ENCODE measurements around the gene TMEM184B.

Gene TMEM184B

DNA sequence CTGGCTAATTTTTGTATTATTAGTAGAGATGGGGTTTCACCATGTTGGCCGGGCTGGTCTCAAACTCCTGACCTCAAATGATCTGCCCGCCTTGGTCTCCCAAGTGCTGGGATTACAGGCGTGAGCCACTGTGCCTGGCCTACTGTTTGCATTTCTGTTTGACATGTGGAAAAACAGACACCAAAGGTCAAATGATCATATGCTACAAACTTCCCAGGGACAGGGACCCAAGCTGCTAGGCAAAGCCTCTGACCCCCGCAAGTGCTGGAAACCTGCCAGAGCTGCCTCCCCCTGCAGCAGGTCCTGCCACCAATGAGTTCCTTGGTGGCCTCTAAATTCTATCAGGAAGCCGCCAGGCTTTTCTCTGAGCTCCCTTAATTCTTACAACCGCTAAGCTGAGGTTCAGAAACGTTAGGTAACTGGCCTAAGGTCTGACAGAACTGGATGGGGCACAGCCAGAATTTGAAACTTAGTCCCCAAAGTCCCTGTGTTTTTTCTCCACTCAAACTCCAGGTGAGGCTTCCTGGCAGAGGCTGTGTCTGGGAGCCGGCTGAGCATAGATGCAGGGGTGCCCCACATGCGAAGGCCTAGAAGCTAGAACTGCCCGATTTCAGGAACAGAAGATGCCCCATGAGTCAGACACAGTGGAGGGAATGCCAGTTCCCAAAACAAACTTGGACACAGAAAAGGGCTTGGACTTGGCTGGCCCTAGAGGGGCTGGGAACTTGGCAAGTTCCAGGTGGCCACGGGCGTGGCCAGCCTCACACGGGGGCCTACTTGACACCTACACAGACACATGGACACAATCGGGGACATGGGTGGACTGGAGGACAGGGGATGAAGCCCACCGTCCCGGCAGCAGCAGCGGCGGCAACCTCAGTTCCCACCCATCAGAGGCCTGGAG is 37.1 kb upstream of the TMEM184B start:
- no peaks in the 10 kb centered on the region for H3K9me3 ChIP-seq (ENCODE audit: severe bottlenecking)
- TF ChIP-seq, protein P1, sequence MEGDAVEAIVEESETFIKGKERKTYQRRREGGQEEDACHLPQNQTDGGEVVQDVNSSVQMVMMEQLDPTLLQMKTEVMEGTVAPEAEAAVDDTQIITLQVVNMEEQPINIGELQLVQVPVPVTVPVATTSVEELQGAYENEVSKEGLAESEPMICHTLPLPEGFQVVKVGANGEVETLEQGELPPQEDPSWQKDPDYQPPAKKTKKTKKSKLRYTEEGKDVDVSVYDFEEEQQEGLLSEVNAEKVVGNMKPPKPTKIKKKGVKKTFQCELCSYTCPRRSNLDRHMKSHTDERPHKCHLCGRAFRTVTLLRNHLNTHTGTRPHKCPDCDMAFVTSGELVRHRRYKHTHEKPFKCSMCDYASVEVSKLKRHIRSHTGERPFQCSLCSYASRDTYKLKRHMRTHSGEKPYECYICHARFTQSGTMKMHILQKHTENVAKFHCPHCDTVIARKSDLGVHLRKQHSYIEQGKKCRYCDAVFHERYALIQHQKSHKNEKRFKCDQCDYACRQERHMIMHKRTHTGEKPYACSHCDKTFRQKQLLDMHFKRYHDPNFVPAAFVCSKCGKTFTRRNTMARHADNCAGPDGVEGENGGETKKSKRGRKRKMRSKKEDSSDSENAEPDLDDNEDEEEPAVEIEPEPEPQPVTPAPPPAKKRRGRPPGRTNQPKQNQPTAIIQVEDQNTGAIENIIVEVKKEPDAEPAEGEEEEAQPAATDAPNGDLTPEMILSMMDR (IDR thresholded peaks at IDR 0.05; ENCODE audit: low read depth, low read length), result no peak
- H3K27ac ChIP-seq, result no peak overlapping the region
- H3K4me3 ChIP-seq (ENCODE audit: low read depth, low read length), result no peak overlapping the region
- H3K36me3 ChIP-seq, result peaks cover 86% of the 10 kb centered on the region
- DNase-seq, result no peak
- H3K27me3 ChIP-seq (ENCODE audit: insufficient read depth, low read depth, severe bottlenecking), result no peaks in the 10 kb centered on the region

DNA sequence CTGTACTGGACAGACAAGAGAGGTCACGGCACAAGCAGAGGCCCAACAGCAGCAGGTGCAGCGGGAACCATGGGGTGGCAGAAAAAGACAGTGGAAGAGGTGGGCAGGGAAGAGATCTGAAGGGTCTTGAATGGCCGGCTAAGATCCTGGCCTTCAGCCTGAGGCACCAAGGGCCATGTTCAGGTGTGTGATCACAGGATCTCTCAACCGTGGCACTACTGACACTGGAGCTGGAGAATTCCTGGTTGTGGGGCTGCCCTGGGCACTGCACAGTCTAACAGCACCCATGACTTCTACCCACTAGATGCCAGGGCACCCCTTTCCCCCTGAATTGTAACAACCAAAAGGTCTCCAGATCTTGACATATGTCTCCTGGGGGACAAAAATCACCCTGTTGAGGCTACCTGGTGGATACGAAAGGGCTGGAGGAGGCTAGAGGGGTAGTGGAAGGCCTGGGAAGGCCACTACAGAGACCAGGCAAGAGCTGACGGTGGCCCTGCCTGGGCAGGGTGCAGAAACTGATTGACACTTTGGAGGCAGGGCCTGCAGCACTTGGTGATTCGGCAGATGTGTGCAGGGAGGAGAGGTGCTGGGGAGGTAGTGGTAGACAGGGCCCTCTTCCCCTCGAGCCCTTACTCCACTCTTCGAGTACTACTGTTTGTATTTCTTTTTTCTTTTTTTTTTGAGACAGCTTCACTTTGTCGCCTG is 36.1 kb upstream of the TMEM184B start:
- Histone ChIP-seq H3K9me3 (ENCODE audit: severe bottlenecking) (no peaks in the 10 kb centered on the region), H3K36me3 (peaks cover 87% of the 10 kb centered on the region), H3K27me3 (ENCODE audit: insufficient read depth, low read depth, severe bottlenecking) (no peaks in the 10 kb centered on the region), H3K27ac (no peak overlapping the region), H3K4me3 (ENCODE audit: low read depth, low read length) (no peak overlapping the region)
- DNase-seq, result no peak
- TF ChIP-seq, protein P1 (IDR thresholded peaks at IDR 0.05; ENCODE audit: low read depth, low read length), result no peak

DNA sequence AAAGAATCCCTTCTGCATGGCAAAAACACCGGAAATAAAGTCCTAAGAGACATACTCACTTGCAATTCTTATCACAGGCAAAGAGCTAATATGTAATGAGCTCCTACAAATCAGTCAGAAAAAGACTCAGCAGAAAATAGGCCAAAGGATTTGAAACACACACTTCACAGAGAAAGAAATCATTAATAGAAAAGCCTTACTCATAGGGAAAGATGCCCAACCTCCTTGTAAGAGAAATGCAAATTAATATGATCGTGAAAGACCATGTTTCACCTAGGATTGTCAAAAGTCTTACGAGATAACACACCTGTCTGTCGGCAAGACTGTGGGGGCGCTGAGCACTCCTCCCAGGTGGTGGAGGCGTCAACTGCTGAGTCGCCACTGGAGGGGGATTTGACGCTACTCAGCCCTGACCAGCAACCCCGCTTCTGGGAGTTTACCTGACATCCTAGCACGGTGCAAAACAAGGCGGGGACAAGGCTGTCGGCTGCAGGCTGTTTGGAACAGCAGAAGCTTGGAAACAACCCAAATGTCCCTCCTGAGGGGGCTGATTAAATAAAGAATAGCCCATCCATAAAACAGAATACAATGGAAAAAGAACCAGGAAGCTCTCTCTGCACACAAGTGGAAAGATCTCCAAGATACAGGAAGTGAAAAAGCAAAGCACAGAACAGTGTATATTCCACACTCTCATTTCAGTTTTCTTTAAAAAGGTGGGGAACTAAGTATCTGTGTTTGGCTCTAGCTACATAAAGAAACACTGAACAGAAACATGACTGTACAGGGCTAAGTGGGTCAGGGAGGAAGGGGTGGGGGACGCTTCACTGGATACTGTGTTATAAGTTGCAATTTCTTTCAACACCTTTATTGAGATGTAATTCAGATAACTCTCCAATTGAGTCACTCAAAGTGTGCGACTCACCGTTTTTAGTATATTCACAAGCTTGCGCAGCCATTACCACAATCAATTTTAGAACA is 33.0 kb upstream of the TMEM184B start:
- peak; percentile 60 for DNase-seq
- Histone ChIP-seq H3K36me3 (peaks cover 87% of the 10 kb centered on the region), H3K27ac (no peak overlapping the region), H3K9me3 (ENCODE audit: severe bottlenecking) (no peaks in the 10 kb centered on the region), H3K4me3 (ENCODE audit: low read depth, low read length) (no peak overlapping the region), H3K27me3 (ENCODE audit: insufficient read depth, low read depth, severe bottlenecking) (no peaks in the 10 kb centered on the region)
- TF ChIP-seq, protein P1 (IDR thresholded peaks at IDR 0.05; ENCODE audit: low read depth, low read length), result peak; percentile 51

DNA sequence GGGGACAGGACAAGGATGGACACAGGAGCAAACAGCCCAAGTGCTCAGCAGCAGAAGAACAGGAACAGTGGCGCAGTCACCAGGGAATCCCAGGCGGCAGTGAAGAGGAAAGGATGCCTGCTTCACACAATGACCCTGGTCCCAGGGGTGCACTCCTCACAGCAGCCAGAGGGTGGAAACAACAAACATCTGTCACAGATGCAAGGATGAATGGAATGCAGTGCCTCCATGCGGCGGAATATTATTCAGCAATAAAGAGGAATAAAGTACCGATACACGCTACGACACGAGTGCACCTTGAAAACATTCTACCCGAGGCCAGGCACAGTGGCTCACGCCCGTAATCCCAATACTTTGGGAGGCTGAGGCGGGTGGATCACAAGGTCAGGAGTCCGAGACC is 31.7 kb upstream of the TMEM184B start:
- H3K27me3 ChIP-seq (ENCODE audit: insufficient read depth, low read depth, severe bottlenecking), result no peaks in the 10 kb centered on the region
- no peaks in the 10 kb centered on the region for H3K9me3 ChIP-seq (ENCODE audit: severe bottlenecking)
- H3K4me3 ChIP-seq (ENCODE audit: low read depth, low read length), result no peak overlapping the region
- H3K36me3 ChIP-seq, result peaks cover 87% of the 10 kb centered on the region
- DNase-seq, result no peak
- H3K27ac ChIP-seq, result no peak overlapping the region
- TF ChIP-seq, protein P1 (IDR thresholded peaks at IDR 0.05; ENCODE audit: low read depth, low read length), result 0 out of 2 replicates have a peak, but pooled peaks have one; percentile 2

DNA sequence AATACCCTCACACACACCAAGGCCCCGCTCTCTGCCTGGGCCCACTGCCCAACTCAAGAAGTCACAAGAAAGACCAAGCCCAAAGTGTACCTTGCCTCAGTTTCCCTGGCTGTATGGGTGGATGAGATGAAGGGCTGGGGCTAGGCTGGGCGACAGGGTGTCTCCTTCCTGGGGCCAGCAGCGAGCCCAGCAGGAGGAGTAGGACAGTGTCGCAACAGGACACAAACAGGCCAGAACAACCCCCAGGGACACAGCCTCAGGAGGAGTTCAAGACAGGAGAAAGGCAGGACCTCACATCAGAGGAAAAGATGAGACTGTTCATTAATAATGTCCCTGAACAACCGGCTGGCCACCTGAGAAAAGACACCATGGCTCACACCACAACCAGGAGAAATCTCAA is 31.2 kb upstream of the TMEM184B start:
- H3K9me3 ChIP-seq (ENCODE audit: severe bottlenecking), result no peaks in the 10 kb centered on the region
- H3K27me3 ChIP-seq (ENCODE audit: insufficient read depth, low read depth, severe bottlenecking), result no peaks in the 10 kb centered on the region
- H3K36me3 ChIP-seq, result peaks cover 87% of the 10 kb centered on the region
- TF ChIP-seq, protein P1 (IDR thresholded peaks at IDR 0.05; ENCODE audit: low read depth, low read length), result no peak
- no peak overlapping the region for H3K27ac ChIP-seq
- no peak for DNase-seq
- no peak overlapping the region for H3K4me3 ChIP-seq (ENCODE audit: low read depth, low read length)

All from WERI-Rb-1 (cell line).